Activated CD4-positive, alpha-beta T cell treated with anti-CD3 and anti-CD28 coated beads, Interleukin-2, amount 10 ng/mL, durations not matched to agents 24 days and 14 days (primary cell): Measurements from ENCODE around the gene HTRA2. TPM values are rescaled to one million over a fixed set of nuclear protein-coding genes. Genes with fewer than 3 reads are reported as not detected.

Source experiments
- DNase-seq: peaks from one replicate; pipeline ENCODE4 v3.0.0; 2022
- H3K27ac Mint-ChIP-seq: one replicate; pipeline ENCODE4 v1.8.0; 2022; ENCODE audit warnings: mild to moderate bottlenecking, mixed read lengths
- H3K27me3 Mint-ChIP-seq: one replicate; pipeline ENCODE4 v1.8.0; 2022; ENCODE audit warnings: mixed read lengths
- H3K36me3 Mint-ChIP-seq: one replicate; pipeline ENCODE4 v1.8.0; 2022; ENCODE audit warnings: low read depth, mild to moderate bottlenecking, mixed read lengths
- H3K4me1 Mint-ChIP-seq: one replicate; pipeline ENCODE4 v1.8.0; 2021; ENCODE audit warnings: mixed read lengths
- H3K4me3 Mint-ChIP-seq: one replicate; pipeline ENCODE4 v1.8.0; 2022; ENCODE audit warnings: mild to moderate bottlenecking, moderate library complexity, mixed read lengths
- H3K9me3 Mint-ChIP-seq: one replicate; pipeline ENCODE4 v1.8.0; 2021; ENCODE audit warnings: mixed read lengths
- intact Hi-C: fragments of 100-400 bp; cut with micrococcal nuclease; formaldehyde crosslinking; loops from one replicate; pipeline ENCODE4 v1.15.1; 2023
- total RNA-seq: library from RNA; stranded (reverse); gene quantifications from 2 replicates; pipeline ENCODE4 v1.2.3, GENCODE V29; 2022

HTRA2 gene
- total RNA-seq, 1 donor from 2014 or later, result 56.4 TPM

GRCh38 chr2:74533464-74533863, 3.7 kb downstream of the HTRA2 start:
- peaks cover 18% of the 10 kb centered on the region for H3K4me1 Mint-ChIP-seq
- no peaks in the 10 kb centered on the region for H3K9me3 Mint-ChIP-seq
- peaks cover 7% of the 10 kb centered on the region for H3K27me3 Mint-ChIP-seq
- no peak for DNase-seq
- H3K27ac Mint-ChIP-seq, result no peak overlapping the region
- peaks cover 25% of the 10 kb centered on the region for H3K36me3 Mint-ChIP-seq
- intact Hi-C loops, result loop anchor here (2.0 kb wide), 1 partner anchor 283 kb away; no protein-coding TSS in a partner anchor
- no peak overlapping the region for H3K4me3 Mint-ChIP-seq

GRCh38 chr2:74534411-74534810, 4.7 kb downstream of the HTRA2 start:
- Mint-ChIP-seq H3K9me3 (no peaks in the 10 kb centered on the region), H3K27ac (no peak overlapping the region), H3K4me1 (peaks cover 21% of the 10 kb centered on the region), H3K4me3 (no peak overlapping the region), H3K27me3 (peaks cover 12% of the 10 kb centered on the region), H3K36me3 (peaks cover 20% of the 10 kb centered on the region)
- intact Hi-C loops, result no loop called here
- no peak for DNase-seq

- peaks cover 23% of the 10 kb centered on the region for H3K4me1 Mint-ChIP-seq
- no peaks in the 10 kb centered on the region for H3K9me3 Mint-ChIP-seq
- peaks cover 12% of the 10 kb centered on the region for H3K27me3 Mint-ChIP-seq
- peaks cover 20% of the 10 kb centered on the region for H3K36me3 Mint-ChIP-seq
- DNase-seq, result no peak
- no peak overlapping the region for H3K27ac Mint-ChIP-seq
- intact Hi-C loops, result no loop called here
- no peak overlapping the region for H3K4me3 Mint-ChIP-seq
Measured at GRCh38 chr2:74535440-74535965, 5.8 kb downstream of the HTRA2 start.

- Mint-ChIP-seq H3K36me3 (peaks cover 15% of the 10 kb centered on the region), H3K9me3 (no peaks in the 10 kb centered on the region), H3K4me1 (peaks cover 16% of the 10 kb centered on the region), H3K27ac (no peak overlapping the region), H3K4me3 (no peak overlapping the region), H3K27me3 (peaks cover 13% of the 10 kb centered on the region)
- intact Hi-C loops, result no loop called here
- DNase-seq, result no peak
Measured at GRCh38 chr2:74536166-74536950, 6.6 kb downstream of the HTRA2 start.

GRCh38 chr2:74537140-74537539, 7.4 kb downstream of the HTRA2 start:
- intact Hi-C loops, result no loop called here
- H3K4me1 Mint-ChIP-seq, result peaks cover 9% of the 10 kb centered on the region
- H3K9me3 Mint-ChIP-seq, result no peaks in the 10 kb centered on the region
- H3K27ac Mint-ChIP-seq, result no peak overlapping the region
- peaks cover 13% of the 10 kb centered on the region for H3K27me3 Mint-ChIP-seq
- no peak for DNase-seq
- no peak overlapping the region for H3K4me3 Mint-ChIP-seq
- H3K36me3 Mint-ChIP-seq, result peaks cover 9% of the 10 kb centered on the region

GRCh38 chr2:74538881-74539339, 9.2 kb downstream of the HTRA2 start:
- H3K27ac Mint-ChIP-seq, result no peak overlapping the region
- H3K9me3 Mint-ChIP-seq, result no peaks in the 10 kb centered on the region
- intact Hi-C loops, result no loop called here
- H3K4me1 Mint-ChIP-seq, result peaks cover 10% of the 10 kb centered on the region
- DNase-seq, result no peak
- peaks cover 21% of the 10 kb centered on the region for H3K27me3 Mint-ChIP-seq
- peaks cover under 1% of the 10 kb centered on the region for H3K36me3 Mint-ChIP-seq
- no peak overlapping the region for H3K4me3 Mint-ChIP-seq

GRCh38 chr2:74540291-74540690, 10.6 kb downstream of the HTRA2 start:
- intact Hi-C loops, result no loop called here
- no peak overlapping the region for H3K27ac Mint-ChIP-seq
- peaks cover 25% of the 10 kb centered on the region for H3K27me3 Mint-ChIP-seq
- no peak overlapping the region for H3K4me3 Mint-ChIP-seq
- no peaks in the 10 kb centered on the region for H3K36me3 Mint-ChIP-seq
- peaks cover 10% of the 10 kb centered on the region for H3K4me1 Mint-ChIP-seq
- no peak for DNase-seq
- H3K9me3 Mint-ChIP-seq, result no peaks in the 10 kb centered on the region

GRCh38 chr2:74542978-74543377, 13.2 kb downstream of the HTRA2 start:
- no peak overlapping the region for H3K27ac Mint-ChIP-seq

GRCh38 chr2:74544634-74545033, 14.9 kb downstream of the HTRA2 start:
- H3K27me3 Mint-ChIP-seq, result peaks cover 38% of the 10 kb centered on the region
- DNase-seq, result peak; percentile 63
- H3K27ac Mint-ChIP-seq, result no peak overlapping the region
- H3K36me3 Mint-ChIP-seq, result no peaks in the 10 kb centered on the region
- intact Hi-C loops, result no loop called here
- no peak overlapping the region for H3K4me3 Mint-ChIP-seq
- no peaks in the 10 kb centered on the region for H3K9me3 Mint-ChIP-seq
- peaks cover 17% of the 10 kb centered on the region for H3K4me1 Mint-ChIP-seq

More at GRCh38 chr2:74542978-74543377, 13.2 kb downstream of the HTRA2 start:
- no peak for DNase-seq
- Mint-ChIP-seq H3K36me3 (no peaks in the 10 kb centered on the region), H3K27me3 (peaks cover 39% of the 10 kb centered on the region), H3K4me3 (no peak overlapping the region), H3K4me1 (peaks cover 15% of the 10 kb centered on the region), H3K9me3 (no peaks in the 10 kb centered on the region)
- intact Hi-C loops, result no loop called here

GRCh38 chr2:74546004-74546403, 16.3 kb downstream of the HTRA2 start:
- H3K27me3 Mint-ChIP-seq, result peaks cover 44% of the 10 kb centered on the region
- H3K9me3 Mint-ChIP-seq, result no peaks in the 10 kb centered on the region
- H3K36me3 Mint-ChIP-seq, result no peaks in the 10 kb centered on the region
- DNase-seq, result no peak
- intact Hi-C loops, result no loop called here
- H3K4me1 Mint-ChIP-seq, result peaks cover 25% of the 10 kb centered on the region
- H3K27ac Mint-ChIP-seq, result no peak overlapping the region
- H3K4me3 Mint-ChIP-seq, result no peak overlapping the region

- Mint-ChIP-seq H3K9me3 (no peaks in the 10 kb centered on the region), H3K36me3 (no peaks in the 10 kb centered on the region), H3K27ac (peak overlapping the region; percentile 35), H3K27me3 (peaks cover 38% of the 10 kb centered on the region), H3K4me3 (peak overlapping the region; percentile 82), H3K4me1 (peaks cover 27% of the 10 kb centered on the region)
- intact Hi-C loops, result no loop called here
- DNase-seq, result no peak
Measured at GRCh38 chr2:74548285-74548899, 18.7 kb downstream of the HTRA2 start.

- H3K9me3 Mint-ChIP-seq, result no peaks in the 10 kb centered on the region
- peak overlapping the region; percentile 63 for H3K27ac Mint-ChIP-seq
- intact Hi-C loops, result loop anchor here (1.0 kb wide), 2 partner anchors 19 to 38 kb away; no protein-coding TSS in a partner anchor
- H3K4me3 Mint-ChIP-seq, result peak overlapping the region; percentile 77
- DNase-seq, result peak; percentile 83
- no peaks in the 10 kb centered on the region for H3K36me3 Mint-ChIP-seq
- peaks cover 29% of the 10 kb centered on the region for H3K4me1 Mint-ChIP-seq
- H3K27me3 Mint-ChIP-seq, result peaks cover 37% of the 10 kb centered on the region
Measured at GRCh38 chr2:74548900-74549826, 19.4 kb downstream of the HTRA2 start.

GRCh38 chr2:74550231-74550630, 20.5 kb downstream of the HTRA2 start:
- no peak overlapping the region for H3K27ac Mint-ChIP-seq
- peak overlapping the region; percentile 77 for H3K4me3 Mint-ChIP-seq
- peaks cover 29% of the 10 kb centered on the region for H3K4me1 Mint-ChIP-seq
- DNase-seq, result no peak
- H3K9me3 Mint-ChIP-seq, result no peaks in the 10 kb centered on the region
- peaks cover 3% of the 10 kb centered on the region for H3K36me3 Mint-ChIP-seq
- intact Hi-C loops, result no loop called here
- H3K27me3 Mint-ChIP-seq, result peaks cover 33% of the 10 kb centered on the region
